ENCODE results near the gene TLE4.

DNA sequence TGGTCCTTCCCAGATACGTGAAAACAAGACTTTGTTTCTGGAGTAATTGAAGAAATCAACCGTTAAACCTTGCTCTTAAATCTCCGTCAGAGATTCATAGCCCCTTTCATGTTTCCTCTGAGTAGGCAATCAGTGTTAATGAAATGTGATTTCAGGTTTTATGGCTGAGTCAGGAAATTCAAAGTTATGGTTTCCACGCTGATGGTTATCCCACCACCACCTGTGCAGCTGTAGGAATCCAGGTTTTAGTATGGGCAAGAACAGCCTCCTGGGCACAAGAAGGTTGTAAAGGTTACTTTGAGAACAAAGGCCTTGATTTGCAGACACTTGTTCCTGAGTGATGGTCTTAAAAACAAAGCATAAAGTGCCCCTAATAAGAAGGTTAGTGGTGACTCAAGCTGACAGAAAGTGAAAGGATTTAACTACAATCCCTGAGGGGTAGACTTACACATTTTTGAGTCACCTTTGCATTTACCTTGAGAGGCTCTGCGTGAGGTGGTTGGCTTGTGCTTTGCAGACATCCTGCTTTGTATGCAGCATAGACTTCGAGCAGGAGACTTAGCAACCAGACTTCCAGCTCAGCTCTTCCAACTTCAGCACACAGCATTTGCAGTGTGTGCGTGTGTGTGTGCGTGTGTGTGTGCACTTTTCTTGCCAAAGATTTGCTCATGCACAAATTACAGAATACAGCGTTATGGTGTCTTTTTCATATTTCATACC is 159.6 kb downstream of the TLE4 start:
- no peak for TF ChIP-seq POLR2AphosphoS5 (IDR thresholded peaks at IDR 0.05; ENCODE audit: low read depth, low read length)
- TF ChIP-seq POLR2A (IDR thresholded peaks at IDR 0.05; ENCODE audit: low read depth, low read length): no peak
- TF ChIP-seq TAF1 (IDR thresholded peaks at IDR 0.05; ENCODE audit: borderline replicate concordance, low read depth, low read length): no peak
